Activated gamma-delta T cell (primary cell): ENCODE measurements around the gene AP1G1.
"Not testable (repeated sequence)": the region's sequence is repeated elsewhere in the genome, so short reads cannot be mapped to it uniquely, and the experiment has no call there.

Source experiments
- DNase-seq: peaks from one replicate; lab custom pipeline; 2025; lab: John Stamatoyannopoulos, UW

The AP1G1 gene

DNA sequence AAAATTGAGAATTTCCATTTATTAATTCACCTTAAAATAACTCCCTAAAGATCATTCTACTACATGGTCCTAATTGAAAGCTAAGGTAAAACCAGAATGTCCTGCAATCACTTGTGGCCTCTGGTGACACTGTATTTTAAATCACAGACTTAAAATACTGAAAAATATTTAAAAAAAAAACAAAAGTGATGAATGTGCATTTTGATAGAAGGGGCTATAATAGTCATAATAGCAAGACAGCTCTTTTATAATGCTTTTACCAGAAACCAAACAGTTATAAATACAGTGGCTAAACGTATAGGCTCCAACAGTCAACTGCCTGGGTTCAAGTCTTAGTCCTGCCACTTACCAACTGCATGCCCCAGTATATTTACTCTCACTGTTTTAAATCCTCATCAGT lies 105.3 kb downstream of the AP1G1 start:
- no peak for DNase-seq

DNA sequence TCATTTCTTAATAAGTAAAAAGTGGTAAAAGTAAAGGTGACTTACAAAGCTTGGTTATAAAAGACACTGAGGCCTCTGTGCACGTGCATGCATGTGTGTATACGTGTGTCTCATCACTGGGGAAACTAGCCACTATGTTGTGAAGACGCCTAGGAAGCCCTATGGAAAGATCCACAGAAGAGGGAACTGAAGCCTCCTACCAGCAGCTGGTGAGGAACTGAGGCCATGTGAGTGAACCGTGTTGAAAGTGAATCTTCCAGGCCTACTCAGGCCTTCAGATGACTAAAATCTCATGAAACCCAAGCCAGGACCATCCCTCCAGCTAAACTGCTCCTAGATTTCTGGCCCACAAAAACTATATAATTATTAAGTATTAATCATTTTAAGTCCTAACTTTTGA lies 107.8 kb downstream of the AP1G1 start:
- no peak for DNase-seq

DNA sequence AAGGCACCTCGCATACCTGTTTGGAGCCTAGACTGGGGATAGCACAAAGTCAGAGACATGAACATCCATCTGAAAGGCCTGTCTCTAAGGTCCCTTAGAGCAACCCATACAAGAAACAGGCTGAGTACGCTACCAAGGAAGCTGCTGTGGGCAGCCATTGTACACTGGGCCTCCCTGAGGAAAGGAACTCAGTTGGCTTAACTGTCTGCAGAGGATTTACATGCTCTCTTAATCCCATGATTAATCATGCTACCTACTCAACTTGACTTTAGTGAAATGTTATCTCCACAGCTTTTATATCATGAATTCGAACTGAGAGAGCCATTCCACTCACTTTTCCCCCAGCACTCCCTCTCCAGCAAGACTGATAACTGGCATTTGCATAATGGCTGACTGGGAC lies 110.1 kb downstream of the AP1G1 start:
- DNase-seq = no peak

DNA sequence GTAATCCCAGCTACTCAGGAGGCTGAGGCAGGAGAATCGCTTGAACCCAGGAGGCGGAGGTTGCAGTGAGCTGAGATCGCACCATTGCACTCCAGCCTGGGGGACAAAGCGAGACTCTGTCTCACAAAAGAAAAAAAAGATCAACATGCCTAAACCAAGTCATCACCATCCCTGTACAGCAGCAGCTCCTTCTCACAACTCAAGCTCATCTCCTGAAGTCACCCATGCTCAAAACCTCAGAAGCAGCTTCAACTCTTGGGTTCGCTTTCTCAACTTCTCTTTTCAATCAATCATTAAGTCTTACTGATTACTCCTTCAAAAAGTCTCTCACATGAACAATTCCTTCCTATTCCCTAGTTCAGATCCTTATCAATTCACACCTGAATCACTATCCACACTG lies 115.5 kb downstream of the AP1G1 start:
- no peak for DNase-seq

DNA sequence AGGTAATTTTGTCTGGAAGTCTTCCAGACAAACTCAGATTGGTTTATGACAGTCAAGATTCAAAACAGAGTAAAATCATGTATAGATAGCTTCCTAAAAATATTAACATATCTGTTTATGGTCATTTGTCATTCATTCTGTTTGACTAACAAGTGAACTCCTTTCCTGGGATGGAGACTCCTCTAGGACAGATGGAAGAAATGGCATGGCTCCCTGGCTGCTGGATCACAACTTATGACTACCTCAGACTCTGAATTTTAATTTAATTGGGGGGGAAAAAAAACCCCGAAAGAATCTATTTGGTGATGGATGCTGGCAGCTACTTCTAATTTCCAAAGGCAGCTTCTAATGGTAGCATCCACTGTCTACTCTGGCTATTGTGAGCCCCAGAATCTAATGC lies 118.7 kb downstream of the AP1G1 start:
- no peak for DNase-seq

DNA sequence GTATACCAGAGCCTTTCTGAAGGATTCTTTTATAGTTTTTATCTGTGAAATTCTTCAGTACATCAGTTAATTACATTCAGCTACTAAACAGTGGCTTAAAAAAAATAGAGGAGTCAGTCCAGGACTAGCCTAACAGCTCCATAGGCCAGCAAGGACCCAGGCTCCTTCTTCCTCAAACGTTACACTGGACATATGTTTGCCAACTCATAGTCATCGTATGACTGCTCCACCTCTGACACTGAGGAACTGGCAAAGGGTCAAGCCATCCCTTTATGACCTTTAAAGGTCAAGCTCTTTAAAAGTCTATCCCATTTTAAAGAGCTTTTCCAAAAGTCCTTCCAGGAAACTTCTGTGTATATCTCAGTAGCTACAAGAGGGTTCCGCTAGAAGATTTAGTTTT lies 120.8 kb downstream of the AP1G1 start:
- DNase-seq = no peak

DNA sequence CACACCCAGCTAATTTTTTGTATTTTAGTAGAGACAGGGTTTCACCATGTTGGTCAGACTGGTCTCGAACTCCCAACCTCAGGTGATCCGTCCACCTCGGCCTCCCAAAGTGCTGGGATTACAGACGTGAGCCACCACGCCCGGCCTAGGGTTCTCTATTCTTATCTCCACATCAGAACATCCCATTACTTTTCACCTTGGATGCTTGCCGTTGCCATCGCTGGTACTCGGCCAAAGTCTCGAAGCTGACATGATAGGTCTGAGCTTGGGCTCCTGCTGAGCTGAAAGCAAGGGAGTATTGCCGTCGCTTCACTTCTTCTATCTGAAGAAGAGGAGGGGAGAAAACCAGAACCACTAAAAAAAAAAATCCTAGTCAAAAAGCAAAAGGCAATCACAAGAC lies 124.4 kb downstream of the AP1G1 start:
- DNase-seq = not testable (repeated sequence)

DNA sequence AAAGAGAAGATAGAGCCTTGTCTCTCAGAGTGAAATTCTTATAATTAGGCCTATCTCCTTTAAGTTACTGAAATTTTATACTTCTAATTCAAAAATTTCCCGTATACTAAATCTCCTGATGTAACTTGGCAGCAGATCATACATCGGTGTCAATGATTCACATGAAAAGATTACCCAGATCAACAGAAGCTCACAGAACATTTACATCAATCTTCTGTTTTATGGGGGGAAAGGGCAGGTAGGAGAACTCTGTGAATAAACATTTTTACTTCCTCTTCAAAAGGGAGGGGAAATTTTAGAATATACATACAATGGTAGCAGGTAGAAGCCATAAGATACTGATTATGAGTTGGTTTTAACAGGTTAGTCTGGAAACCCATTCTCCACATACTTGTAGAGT lies 127.3 kb downstream of the AP1G1 start:
- no peak for DNase-seq
